ENCODE measurements around the gene PSMA2. TPM values are rescaled to one million over a fixed set of nuclear protein-coding genes. Genes with fewer than 3 reads are reported as not detected.

PSMA2 gene
- 154 and 169 TPM in 2 replicates for total RNA-seq

GRCh38 chr7:42931834-42932651 is at the start of gene PSMA2, which contains the start of gene MRPL32:
Gene PSMA2 (minus strand): TSS chr7:42932174. CDS start chr7:42932158, 16 bp downstream.
Gene MRPL32 (plus strand): TSS chr7:42932376. CDS start chr7:42932387, 11 bp downstream.

GRCh38 chr7:42911454-42912447 is 20.2 kb downstream of the PSMA2 start, which contains the start of gene C7orf25:
Gene C7orf25 (minus strand): TSS chr7:42912070. CDS start chr7:42910900, 1,170 bp downstream.

Other genes starting within 250 kb of the PSMA2 start
- gene C7orf25, start 20.1 kb downstream of the PSMA2 start, total RNA-seq: 8.7 and 11.6 TPM in 2 replicates
- gene MRPL32, start 202 bp upstream of the PSMA2 start, total RNA-seq: 64.1 and 73.3 TPM in 2 replicates
- gene HECW1, start 180.5 kb upstream of the PSMA2 start, total RNA-seq: not detected in 2 replicates

Data from mammary microvascular endothelial cell (primary cell).